Pons (tissue), 1 donor: Measurements from ENCODE around the gene SUSD4.

Experiments used
- DNase-seq: peaks from one replicate; pipeline ENCODE4 v3.0.0-alpha.2; 2016; ENCODE audit warnings: low spot score

The SUSD4 gene

DNA sequence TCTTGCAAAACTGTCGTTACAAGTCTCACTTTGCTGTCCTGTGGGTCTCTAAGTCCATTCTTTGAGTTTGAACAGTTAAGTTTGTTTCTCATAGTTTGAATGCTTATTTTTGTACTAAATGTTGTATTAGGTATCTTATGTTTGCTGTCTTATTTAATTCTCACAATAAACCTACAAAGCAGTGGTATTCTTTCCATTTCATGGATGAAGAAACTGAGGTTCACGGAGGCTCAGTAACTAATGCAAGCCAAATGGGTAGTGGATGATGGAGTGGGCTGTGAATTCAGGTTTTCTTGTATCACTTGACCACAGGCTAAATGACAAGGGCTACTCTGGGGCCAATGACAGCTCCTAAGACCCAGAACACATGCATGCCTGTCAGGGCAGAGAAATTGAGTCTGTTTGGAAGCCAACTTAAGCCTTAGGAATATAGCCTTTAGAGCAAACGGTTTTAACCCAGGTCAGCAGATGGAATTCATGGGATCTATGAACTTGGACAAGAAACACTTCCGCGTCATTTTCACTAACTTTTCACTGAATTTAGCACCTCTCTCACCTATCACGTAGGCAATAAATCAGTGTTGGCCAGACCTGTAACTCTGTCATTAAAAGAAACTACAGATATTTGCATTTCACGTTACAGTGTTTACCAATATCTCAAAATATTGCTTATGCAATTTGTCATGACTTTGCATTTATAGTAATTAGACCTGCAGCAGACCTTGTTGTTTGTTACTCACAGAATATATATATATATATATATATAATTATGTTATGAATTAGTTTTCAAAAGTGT, 153.8 kb downstream of the SUSD4 start:
- DNase-seq, result no peak

DNA sequence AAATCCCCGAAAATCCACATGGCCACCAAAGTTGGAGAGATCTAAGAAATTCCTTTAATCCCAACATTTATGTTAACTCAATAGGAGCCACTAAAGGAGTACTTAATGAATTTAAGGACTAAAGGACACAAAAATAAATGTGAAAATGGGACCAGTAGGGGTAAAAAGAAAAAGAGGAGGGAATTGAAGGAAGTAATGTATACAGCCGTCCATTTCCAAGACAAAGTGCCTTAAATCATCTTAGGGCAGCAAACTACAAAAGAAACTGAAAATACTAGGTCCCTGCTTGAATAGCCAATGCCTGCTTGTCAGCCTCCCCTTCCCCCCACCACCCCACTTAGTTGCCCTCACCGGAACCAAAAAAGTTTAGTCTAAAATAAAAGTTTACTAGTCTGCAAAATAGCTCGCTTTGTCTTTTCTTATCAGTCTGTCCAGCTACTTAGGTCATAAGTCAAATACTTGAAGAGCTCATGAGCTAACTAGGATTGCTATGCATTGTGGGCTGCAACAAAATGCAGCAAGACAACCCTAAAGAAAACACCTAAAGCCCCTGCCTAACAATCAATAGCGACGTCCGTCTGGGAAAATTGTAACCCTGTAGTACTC, 154.6 kb downstream of the SUSD4 start:
- DNase-seq, result no peak

DNA sequence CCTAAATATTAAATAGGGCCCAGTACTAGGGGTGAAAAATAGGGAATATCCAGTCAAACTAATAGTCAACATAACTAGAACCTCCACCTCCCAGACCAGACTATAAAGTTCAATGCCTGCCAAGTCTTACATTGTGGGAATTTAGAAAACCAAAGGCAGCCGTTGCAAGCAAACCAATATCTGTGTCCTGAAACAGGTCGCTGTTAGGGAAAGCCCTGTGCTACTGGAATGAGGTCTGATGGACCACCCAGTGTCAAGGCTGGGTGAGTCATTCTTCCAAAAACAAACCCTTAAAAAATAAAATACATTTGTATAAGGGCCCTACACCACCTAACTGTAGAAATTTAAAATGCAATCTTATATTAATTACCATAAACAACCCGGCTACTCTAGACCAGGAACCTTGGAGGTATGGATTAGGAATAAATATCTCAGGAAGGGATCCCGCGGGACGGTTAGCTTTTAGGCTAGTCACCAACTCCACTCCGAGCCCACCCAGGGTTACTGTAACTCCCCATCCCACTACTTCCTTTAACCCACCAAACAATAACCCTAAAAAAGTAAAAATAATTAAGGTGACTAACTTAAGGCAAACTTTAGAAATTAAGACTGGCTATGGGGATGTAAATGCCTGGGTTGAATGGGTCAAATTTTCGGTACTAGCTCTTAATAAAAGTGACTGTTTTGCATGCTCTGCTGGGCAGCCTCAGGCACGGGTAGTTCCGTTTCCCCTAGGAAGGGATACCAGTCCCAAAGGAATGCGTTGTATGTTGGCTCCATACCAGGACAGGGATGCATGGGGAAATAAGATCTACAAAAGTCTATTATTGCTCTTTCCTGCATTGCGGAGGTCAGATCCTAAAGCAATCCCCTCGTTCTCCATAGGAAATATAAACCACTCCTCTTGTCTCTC, 155.6 kb downstream of the SUSD4 start:
- no peak for DNase-seq

- DNase-seq, result no peak
Observed at GRCh38 chr1:223207293-223208066, 156.5 kb downstream of the SUSD4 start.

DNA sequence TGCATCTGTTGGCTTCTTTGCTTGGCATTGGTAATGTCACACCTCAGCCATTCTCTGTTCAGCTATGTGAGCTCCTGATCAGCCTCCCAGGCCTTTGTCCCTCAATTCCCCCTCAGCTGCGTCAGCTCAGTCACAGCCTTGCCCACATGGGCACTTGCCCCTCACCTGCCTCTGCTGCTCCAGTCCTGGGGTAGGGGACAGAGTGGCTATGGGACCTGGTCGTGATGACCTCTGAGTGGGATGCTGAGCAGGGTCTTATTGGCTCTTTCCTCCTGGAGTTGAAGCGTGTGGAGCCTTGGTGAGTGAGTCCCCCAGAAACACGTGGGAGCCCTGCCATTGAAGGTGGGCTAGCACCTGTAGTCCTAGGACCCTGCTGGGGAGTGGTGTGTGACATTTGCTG, 159.6 kb downstream of the SUSD4 start:
- DNase-seq, result no peak

DNA sequence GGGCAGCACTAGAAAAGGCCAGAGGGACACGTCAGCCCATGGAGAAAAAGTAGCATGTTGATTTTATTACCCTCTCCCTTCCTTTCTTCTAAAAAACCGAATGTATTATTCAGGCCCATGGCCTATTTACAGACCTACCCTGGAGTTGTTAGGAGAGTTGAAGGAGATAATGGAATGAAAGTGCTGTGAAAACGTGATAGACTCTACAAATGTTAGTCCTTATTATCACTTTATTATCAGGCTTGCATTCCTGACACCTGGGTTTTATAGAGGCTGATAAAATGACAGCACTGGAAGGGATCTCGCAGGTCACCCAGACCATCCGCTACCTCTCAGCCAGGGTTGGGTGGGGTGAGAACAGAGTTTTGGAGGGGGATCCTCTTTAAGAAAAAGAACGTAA, 160.3 kb downstream of the SUSD4 start:
- no peak for DNase-seq

GRCh38 chr1:223203034-223203408, 161.0 kb downstream of the SUSD4 start:
- no peak for DNase-seq

DNA sequence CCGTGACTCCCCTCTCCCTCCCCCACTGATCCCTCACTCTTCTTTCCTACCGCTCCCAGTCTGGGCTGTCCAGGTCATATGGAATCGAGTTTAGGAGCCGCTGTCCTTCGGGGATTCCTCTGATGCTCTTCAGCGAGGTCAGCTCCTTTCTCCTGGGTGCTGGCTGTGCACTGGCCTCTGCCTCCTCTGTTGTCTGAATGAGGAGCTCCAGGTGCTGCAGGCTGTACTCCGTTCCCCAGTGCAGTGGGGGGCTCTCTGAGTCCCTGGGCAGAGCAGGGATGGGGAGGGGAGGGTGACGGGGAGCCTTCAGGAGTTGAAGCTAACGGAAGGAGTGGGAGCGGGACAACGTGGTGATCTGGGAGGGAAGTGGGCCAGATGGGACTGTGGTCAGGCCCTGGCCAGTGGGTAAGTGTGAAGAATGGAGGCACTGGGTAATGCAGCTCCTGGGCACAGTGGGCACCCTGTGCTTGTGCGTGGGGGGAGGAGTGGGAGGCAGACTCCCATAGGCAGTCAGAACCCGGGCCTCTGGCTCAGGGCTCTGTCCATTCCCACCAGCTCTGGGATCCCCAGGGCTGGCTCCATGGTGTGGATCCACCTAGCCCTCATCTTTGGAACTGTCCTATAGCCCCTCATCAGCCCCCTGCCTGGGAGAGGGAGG, 161.5 kb downstream of the SUSD4 start:
- DNase-seq, result no peak

GRCh38 chr1:223201967-223202366, 162.0 kb downstream of the SUSD4 start:
- no peak for DNase-seq

GRCh38 chr1:223200903-223201302, 163.1 kb downstream of the SUSD4 start:
- DNase-seq, result no peak

DNA sequence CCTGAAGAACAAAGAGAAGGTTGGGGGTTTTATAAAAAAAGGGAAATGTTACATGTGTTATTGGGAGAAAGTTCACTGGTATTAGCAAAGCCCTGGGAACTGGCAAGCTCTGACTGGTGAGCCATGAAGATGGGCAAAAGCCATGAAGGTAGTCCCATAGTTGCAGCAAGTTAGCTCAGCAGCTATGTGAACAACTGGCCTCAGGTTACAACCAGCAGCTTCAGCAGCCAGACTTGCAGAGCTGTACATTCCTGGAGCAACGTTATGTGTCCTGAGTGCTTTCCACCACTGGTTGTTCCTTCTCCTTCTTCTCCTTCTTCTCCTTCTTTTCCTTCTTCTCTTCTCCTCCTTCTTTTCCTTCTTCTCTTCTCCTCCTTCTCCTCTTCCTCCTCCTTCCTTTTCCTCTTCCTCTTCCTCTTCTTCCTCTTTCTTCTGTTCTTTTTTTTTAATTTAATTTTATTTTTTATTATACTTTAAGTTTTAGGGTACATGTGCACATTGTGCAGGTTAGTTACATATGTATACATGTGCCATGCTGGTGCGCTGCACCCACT, 164.8 kb downstream of the SUSD4 start:
- no peak for DNase-seq

DNA sequence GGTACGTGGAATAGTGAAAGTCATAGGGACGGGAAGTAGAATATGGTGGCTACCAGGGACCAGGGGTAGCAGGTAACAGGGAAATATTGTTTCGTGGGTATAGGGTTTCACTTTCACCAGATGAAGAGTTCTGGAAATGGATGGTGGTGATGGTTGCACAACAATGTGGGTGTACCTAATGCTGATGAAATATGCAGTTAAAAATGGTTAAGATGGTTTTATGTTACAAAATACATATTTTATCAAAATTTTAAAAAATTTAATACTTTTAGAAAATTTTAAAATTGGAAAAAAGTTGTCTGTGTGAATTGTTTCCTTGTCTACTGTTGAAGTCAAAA, 165.4 kb downstream of the SUSD4 start:
- no peak for DNase-seq

DNA sequence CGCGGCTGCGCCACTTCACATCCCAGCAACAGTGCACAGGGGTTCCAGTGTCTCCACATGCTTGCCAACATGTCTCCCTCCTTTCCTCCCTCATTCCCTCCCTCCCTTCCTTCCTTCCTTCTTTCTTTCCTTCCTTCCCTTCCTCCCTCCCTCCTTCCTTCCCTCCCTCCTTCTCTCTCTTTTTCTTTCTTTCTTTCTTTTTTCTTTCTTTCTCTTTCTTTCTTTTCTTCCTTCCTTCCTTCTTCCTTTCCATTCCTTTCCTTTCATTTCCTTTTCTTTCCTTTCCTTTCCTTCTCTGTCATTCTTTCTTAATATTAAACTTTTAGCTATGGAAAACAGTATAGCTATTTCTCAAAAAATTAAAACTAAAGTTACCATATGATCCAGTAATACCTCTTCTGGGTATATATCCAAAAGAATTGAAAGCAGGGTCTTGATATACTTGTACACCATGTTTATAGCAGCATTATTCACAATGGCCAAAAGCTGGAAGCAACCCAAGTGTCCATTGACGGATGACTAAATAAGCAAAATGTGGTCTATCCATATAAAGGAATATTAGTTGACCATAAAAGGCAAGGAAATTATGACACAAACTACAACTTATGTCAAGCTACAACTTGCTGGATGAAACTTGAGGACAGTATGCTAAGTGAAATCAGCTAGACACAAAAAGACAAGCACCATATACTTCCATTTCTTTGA, 165.9 kb downstream of the SUSD4 start:
- DNase-seq, result no peak

GRCh38 chr1:223189903-223190724, 173.9 kb downstream of the SUSD4 start:
- DNase-seq, result no peak

DNA sequence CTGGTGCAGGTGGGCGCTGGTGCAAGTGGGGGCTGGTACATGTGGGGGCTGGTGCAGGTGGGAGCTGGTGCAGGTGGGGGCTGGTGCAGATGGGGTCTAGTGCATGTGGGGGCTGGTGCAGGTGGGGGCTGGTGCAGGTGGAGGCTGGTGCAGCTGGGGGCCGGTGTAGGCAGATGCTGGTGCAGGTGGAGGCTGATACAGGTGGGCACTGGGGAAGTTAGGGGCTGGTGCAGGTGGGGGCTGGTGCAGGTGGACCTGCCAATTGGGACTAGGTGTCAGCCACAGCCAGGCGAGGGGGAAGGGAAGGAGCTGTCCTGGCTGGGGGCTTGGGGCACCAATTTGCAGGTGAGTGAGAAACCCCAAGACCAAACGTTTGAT, 174.5 kb downstream of the SUSD4 start:
- no peak for DNase-seq

GRCh38 chr1:223188618-223189356, 175.2 kb downstream of the SUSD4 start:
- no peak for DNase-seq

GRCh38 chr1:223186800-223187199, 177.2 kb downstream of the SUSD4 start:
- DNase-seq, result no peak

- no peak for DNase-seq
Observed at GRCh38 chr1:223183268-223183862, 180.6 kb downstream of the SUSD4 start.
